ENCODE data around the gene CPAMD8.

GRCh38 chr19:16920816-16921529 lies 105.6 kb downstream of the CPAMD8 start:
- TF ChIP-seq EZH2 (IDR thresholded peaks at IDR 0.05) (no peak), CTCF (IDR thresholded peaks at IDR 0.05) (no peak)
